GM19099 (cell line): ENCODE measurements around the gene PTK6.

ENCODE experiments used
- POLR2A ChIP-seq: IDR thresholded peaks from 3 replicates; pipeline ENCODE4 v1.6.1; 2011; ENCODE audit warnings: low read depth; ENCODE audit not compliant: insufficient read length; ENCODE audit errors: extremely low read depth

Gene PTK6

DNA sequence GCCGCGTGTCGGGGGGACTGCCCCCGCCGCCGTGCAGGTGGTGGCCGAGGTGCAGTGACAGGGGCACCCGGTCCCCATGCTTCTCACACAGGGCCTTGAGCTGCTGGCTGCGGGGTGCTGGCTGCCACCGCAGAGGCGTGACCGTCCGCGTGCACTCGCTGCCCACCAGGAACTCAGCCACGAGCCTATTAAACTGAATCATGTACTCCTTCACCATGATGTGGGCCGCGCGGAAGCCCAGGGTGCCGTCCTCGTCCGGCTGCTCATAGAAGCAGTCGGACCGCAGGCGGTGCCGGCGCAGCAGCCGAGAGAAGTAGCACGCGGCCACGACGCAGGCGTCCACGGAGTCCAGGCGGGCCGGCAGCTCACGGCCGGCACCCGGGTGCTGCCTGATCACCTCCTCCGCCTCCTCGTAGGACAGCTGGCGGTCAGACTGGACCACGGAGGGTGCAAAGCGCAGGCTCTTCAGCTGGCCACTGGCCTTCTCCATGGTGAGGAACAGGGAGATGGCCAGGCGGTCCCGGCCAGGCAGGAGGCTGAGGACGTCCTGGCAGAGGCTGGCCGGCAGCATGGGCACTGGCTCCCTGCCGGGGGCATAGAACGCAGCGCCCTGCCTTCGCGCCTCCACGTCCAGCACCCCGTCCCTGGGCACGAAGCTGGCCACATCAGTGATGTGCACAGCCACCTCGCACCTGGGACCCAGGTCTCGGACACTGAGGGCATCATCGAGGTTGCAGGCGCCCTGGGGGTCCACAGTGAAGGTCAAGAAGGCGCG, 27.0 kb upstream of the PTK6 start:
- TF ChIP-seq POLR2A: no peak

DNA sequence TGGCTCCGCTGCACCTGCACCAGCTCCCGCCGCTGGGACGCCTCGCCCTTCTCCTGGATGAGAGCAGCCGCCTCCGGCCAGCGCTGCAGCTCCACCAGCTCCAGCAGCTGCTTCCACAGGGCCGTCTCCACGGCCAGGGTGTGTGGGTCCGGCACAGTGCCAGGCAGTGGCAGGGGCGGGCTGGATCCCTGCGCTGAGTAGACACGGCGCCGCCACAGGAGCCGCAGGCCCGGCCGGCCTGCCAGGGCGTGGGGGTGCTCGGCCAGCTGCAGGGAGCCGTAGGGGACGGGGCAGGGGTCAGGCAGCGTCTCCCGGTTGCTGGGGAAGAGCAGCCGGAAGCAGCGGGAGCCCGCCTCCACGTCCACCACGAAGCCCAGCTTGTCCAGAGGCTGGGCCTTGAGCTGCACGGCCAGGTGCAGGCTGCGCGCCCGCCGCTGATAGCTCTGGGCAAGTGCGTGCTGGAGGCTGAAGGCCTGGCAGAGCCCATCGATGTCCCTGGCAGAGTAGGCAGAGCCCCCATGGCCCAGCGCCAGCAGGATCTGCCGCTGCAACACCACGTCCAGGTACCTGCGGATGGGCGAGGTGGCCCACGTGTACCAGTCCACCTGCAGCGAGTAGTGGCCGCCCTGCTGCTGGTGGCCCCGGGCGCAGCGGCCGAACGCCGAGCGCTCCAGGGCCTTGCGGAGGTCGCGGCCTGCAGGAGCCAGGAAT, 26.2 kb upstream of the PTK6 start:
- TF ChIP-seq POLR2A: no peak

GRCh38 chr20:63562461-63563224, 25.5 kb upstream of the PTK6 start:
- TF ChIP-seq POLR2A: no peak

- no peak for TF ChIP-seq POLR2A
Measured at GRCh38 chr20:63561624-63562396, 24.6 kb upstream of the PTK6 start.

DNA sequence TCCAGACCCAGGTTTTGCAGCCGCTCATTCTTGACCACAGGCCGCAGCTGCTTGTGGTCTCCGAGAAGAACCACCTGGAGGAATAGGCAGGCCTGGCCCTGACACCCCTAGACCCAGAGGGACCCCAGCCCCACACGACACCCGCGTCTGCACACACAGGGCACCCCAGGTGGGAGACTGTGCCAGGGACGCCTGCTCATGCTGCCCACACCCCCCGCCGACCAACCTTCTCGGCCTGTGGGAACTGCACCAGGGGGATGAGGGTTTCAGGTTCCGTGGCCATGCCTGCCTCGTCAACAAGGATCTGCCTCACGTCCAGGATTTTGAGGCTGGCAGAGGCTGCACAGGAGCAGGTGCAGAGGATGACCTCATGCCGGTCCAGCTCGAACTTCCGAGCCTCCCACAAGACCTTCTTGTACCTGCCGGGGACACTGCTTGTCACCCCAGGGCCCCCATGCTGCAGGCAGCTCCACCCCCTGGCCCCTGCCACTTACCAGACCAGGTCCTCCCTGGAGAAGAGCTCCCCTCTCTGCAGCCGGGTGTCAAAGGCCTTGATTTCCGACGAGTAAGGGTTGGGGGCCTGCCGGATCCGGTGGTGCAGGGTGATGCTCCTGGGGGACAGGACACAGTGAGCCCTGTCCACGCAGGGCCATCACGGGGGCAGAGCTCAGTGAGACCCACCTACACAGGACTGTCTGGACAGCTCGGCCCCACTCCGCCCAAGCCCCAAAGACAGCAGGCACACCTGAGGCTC, 23.9 kb upstream of the PTK6 start:
- TF ChIP-seq POLR2A: no peak

DNA sequence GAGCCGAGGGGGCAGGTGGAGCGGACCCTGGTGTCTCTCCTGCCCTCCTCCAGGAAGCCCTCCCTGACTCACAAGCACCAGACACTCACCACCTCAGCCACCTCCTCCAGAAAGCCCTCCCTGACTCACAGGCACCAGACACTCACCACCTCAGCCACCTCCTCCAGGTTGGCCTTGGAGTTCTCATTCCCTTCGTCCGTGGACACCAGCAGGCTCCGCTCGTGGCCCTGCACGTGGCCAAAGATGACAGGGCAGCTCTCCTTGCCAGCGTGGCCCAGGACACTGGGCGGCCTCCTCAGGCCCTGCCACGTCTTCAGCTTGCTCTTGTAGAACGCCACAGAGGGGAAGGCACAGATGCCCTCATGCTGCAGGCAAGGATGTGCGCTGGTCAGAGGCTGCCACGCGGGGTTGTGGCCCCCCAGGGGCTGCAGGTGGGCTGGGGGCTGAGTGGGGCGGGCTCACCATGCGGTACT, 23.2 kb upstream of the PTK6 start:
- TF ChIP-seq POLR2A: no peak

DNA sequence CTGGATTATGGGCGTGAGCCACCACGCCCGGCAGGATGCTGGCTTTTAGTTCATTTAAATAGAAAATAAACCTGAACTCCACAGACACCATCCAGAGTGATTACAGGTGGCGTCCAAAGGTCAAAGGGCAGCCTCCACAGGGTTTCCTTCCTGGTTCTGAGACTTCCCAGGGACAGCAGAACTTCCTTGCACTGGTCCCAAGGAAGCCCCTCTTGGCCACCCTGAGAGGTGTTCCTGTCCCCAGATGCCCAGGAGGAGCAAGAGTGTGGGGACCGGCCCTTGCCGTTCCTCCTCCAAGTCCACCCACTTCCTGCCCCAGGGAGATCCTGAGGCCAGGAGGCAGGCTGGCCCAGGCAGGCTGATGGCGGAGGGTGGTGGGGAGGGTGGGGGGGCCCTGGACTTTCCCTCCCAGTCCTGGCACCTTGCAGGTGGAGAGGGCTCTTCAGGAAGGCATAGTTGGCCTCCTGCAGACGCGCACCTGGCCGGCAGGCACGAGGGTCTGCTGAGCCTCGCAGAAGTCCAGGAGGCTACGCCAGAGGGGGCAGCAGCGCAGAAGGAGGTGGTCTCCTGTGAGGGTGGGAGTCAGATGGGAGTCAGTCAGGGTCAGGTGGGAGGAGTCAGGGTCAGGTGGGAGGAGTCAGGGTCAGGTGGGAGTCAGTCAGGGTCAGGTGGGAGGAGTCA, 21.8 kb upstream of the PTK6 start:
- no peak for TF ChIP-seq POLR2A

DNA sequence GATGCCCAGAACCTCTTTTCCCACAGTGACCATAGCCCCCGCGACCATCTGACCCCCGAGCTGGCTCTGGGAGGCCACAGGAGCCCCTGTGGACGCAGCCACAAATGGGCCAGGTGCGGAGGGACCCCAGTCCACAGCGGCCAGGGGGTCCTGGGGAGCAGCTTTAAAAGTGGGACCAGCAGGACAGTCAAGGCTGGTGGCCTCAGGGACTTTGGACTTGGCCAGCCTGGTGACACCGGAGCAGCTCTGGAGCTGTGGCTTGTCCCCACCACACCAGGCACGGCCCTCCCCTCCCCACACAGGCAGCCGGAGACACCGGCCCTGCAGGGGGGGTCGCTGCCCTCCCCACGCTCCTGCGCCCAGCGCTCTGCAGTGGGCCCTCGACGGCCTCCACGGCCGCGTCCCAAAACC, 20.3 kb upstream of the PTK6 start:
- TF ChIP-seq POLR2A: no peak

DNA sequence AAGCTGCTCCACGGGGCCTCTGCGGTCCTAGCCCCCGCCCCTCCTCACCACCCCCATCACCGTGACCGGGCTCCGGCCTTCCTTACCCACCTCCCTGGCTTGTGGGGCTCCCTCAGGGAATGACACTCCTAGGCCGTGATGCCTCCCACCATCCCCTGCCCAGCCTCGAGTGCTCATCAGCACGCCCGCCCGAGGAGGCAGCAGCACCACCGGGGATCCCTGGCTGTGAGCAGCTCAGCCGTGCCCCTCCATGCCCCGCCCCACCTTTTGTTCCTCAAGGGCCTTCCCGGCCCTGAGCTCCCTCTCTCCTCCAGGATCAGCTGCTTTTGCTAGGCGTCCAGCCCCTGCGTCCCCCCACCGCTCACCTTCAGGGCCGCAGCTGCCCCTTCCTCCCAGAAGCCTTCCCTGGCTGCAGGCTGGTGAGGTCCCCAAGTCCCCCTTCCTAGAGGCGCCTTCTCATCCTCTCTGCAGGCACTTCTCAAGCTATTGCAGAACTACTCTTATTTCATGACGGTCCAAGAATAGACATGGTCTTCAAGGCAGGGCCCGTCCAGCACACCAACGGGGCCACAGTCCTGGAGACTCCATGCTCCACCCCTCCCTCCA, 19.8 kb upstream of the PTK6 start:
- TF ChIP-seq POLR2A: no peak

DNA sequence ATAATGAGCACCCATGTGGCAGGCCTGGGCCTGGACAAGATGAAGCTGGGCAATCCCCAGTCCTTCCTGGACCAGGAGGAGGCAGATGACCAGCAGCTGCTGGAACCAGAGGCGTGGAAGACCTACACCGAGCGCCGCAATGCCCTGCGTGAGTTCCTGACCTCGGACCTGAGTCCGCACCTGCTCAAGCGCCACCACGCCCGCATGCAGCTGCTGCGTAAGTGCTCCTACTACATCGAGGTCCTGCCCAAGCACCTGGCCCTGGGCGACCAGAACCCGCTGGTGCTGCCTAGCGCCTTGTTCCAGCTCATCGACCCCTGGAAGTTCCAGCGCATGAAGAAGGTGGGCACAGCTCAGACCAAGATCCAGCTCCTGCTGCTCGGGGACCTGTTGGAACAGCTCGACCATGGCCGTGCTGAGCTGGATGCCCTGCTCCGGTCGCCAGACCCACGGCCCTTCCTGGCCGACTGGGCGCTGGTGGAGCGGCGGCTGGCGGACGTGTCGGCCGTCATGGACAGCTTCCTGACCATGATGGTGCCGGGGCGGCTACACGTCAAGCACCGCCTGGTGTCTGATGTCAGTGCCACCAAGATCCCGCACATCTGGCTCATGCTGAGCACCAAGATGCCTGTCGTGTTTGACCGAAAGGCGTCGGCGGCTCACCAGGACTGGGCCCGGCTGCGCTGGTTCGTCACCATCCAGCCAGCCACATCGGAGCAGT, 18.6 kb upstream of the PTK6 start:
- TF ChIP-seq POLR2A: no peak

DNA sequence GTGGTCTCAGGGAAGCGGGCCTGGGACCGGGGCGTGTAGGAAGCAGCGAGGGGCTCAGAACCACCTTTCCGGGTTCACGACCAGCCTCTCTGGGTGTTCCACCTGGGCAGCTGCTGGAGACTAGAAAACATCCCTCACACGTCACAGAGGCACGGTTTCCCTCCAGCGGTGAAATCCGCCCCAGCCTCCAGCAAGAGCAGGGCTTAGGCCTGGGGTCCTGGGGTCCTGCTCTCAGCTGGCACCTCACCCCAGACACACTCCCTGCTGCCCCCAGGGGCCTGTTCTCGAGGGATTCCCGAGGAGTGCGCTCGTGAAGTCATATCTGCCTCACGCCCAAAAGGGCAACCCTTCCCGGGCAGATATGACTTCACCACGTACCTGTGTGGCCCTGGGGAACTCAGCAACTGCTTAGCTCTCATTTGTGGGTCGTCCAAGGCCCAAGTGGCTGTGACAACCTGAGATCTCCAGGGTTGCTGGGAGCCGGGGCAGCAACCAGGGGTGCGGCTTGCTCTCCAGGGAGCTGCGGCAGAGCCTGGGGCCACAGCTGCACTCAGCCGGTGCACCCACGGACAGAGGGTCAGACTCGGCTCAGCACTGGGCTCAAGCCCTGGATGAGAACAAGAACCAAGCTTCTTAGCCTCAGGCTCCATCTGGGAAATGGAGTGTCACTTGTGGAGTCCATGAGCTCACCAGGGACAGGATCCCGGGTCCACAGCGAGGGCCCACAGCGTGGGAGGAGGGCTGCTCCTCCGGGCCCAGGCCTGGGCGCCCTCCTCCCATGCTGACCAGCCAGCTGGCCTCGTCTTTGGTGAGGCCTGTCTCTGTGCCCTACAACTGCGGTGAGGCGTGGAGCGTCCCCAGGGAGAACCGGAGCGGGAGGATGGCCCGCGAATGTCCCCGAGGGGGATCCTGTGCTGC, 17.4 kb upstream of the PTK6 start:
- TF ChIP-seq POLR2A: no peak

DNA sequence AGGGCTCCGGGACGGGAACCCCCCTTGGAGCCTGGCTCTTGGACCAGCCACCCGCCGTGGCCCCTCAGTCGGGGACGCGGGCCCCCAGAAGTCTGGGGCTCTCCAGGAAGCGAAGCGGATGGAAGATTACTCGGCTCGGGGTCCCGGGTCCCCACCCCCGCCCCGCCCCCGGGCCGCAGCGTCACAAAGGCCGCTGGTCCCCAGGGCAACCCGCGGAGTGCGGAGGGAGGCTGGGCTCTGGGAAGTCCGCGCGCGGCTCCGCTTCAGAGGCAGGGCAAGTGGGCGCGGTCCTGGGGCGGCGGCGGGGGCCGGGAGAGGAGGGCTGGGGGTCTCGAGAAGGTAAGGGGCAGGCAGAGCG, 16.7 kb upstream of the PTK6 start, which contains the start of gene FNDC11:
Gene FNDC11 (plus strand): TSS at position 227 of the 358 bp plus-strand sequence. CDS start 1,505 bp downstream, outside the sequence.
- TF ChIP-seq POLR2A: no peak
